ENCODE data around the gene NUDT3.

The NUDT3 gene

GRCh38 chr6:34243131-34243771 lies 149.2 kb downstream of the NUDT3 start:
- no peak for ATAC-seq
- Mint-ChIP-seq H3K4me1 (peaks cover 100% of the 10 kb centered on the region), H3K27ac (peak overlapping the region; percentile 89 to 90), H3K27me3 (no peaks in the 10 kb centered on the region), H3K9me3 (no peaks in the 10 kb centered on the region), H3K4me3 (peak overlapping the region; percentile 32 to 58)
- DNase-seq, result no peak

GRCh38 chr6:34242252-34243130 lies 150.0 kb downstream of the NUDT3 start:
- Mint-ChIP-seq H3K4me3 (peak overlapping the region; percentile 32 to 58), H3K4me1 (peaks cover 93% of the 10 kb centered on the region)
- ATAC-seq, result no peak

GRCh38 chr6:34241351-34242215 lies 150.9 kb downstream of the NUDT3 start:
- ATAC-seq, result no peak
- H3K27me3 Mint-ChIP-seq, result no peaks in the 10 kb centered on the region
- H3K4me3 Mint-ChIP-seq, result peak overlapping the region in 1 of 2 donors; percentile 46
- no peaks in the 10 kb centered on the region for H3K9me3 Mint-ChIP-seq
- peaks cover 84% of the 10 kb centered on the region for H3K4me1 Mint-ChIP-seq
- H3K27ac Mint-ChIP-seq, result peak overlapping the region; percentile 57 to 67
- no peak for DNase-seq

More at GRCh38 chr6:34242252-34243130, 150.0 kb downstream of the NUDT3 start:
- no peak for DNase-seq
- Mint-ChIP-seq H3K9me3 (no peaks in the 10 kb centered on the region), H3K27ac (peak overlapping the region; percentile 89 to 90), H3K27me3 (no peaks in the 10 kb centered on the region)

- Mint-ChIP-seq H3K4me1 (peaks cover 84% of the 10 kb centered on the region), H3K4me3 (peak overlapping the region; percentile 35 to 95), H3K9me3 (no peaks in the 10 kb centered on the region), H3K27ac (peak overlapping the region in 1 of 2 donors; percentile 57), H3K27me3 (no peaks in the 10 kb centered on the region)
- ATAC-seq (no peak), DNase-seq (no peak)
Measured at GRCh38 chr6:34240329-34241248, 151.9 kb downstream of the NUDT3 start.

GRCh38 chr6:34239893-34240292 lies 152.6 kb downstream of the NUDT3 start:
- Mint-ChIP-seq H3K9me3 (no peaks in the 10 kb centered on the region), H3K27me3 (no peaks in the 10 kb centered on the region), H3K4me3 (peak overlapping the region; percentile 94 to 95), H3K4me1 (peaks cover 77% of the 10 kb centered on the region), H3K27ac (peak overlapping the region in 1 of 2 donors; percentile 88)
- no peak for ATAC-seq
- DNase-seq, result no peak

- Mint-ChIP-seq H3K27me3 (no peaks in the 10 kb centered on the region), H3K4me1 (peaks cover 75% of the 10 kb centered on the region), H3K9me3 (no peaks in the 10 kb centered on the region), H3K4me3 (peak overlapping the region; percentile 94 to 95), H3K27ac (peak overlapping the region; percentile 88 to 96)
- ATAC-seq (no peak), DNase-seq (no peak)
Measured at GRCh38 chr6:34239500-34239825, 153.0 kb downstream of the NUDT3 start.

GRCh38 chr6:34238585-34239499 lies 153.6 kb downstream of the NUDT3 start:
- H3K27me3 Mint-ChIP-seq, result no peaks in the 10 kb centered on the region
- peaks cover 75% of the 10 kb centered on the region for H3K4me1 Mint-ChIP-seq
- ATAC-seq (no peak), DNase-seq (no peak)
- H3K27ac Mint-ChIP-seq, result peak overlapping the region; percentile 96
- H3K9me3 Mint-ChIP-seq, result no peaks in the 10 kb centered on the region
- H3K4me3 Mint-ChIP-seq, result peak overlapping the region; percentile 94 to 95

GRCh38 chr6:34237722-34238584 lies 154.5 kb downstream of the NUDT3 start:
- Mint-ChIP-seq H3K27ac (peak overlapping the region; percentile 98), H3K27me3 (no peaks in the 10 kb centered on the region), H3K9me3 (no peaks in the 10 kb centered on the region), H3K4me1 (peaks cover 68% of the 10 kb centered on the region), H3K4me3 (peak overlapping the region; percentile 94 to 95)
- peak; percentile 71 to 84 for DNase-seq
- ATAC-seq, result peak; percentile 52

- peak overlapping the region; percentile 93 to 95 for H3K4me3 Mint-ChIP-seq
- no peaks in the 10 kb centered on the region for H3K9me3 Mint-ChIP-seq
- no peak overlapping the region for H3K27ac Mint-ChIP-seq
- DNase-seq (no peak), ATAC-seq (peak; percentile 11)
- H3K4me1 Mint-ChIP-seq, result peaks cover 61% of the 10 kb centered on the region
- no peaks in the 10 kb centered on the region for H3K27me3 Mint-ChIP-seq
Measured at GRCh38 chr6:34237316-34237721, 155.2 kb downstream of the NUDT3 start.

- H3K4me1 Mint-ChIP-seq, result peaks cover 55% of the 10 kb centered on the region
- H3K27me3 Mint-ChIP-seq, result no peaks in the 10 kb centered on the region
- ATAC-seq (peak; percentile 76), DNase-seq (peak; percentile 83 to 88)
- peak within 1 kb of the TSS; percentile 96 to 98 for H3K27ac Mint-ChIP-seq
- peak within 1 kb of the TSS; percentile 93 to 95 for H3K4me3 Mint-ChIP-seq
- no peaks in the 10 kb centered on the region for H3K9me3 Mint-ChIP-seq
Measured at GRCh38 chr6:34236443-34237315, 155.8 kb downstream of the NUDT3 start, which contains the start of gene HMGA1. HMGA1 (plus strand) TSS chr6:34236873; CDS start chr6:34240781, 3,908 bp downstream.

- peak overlapping the region; percentile 96 to 98 for H3K27ac Mint-ChIP-seq
- peaks cover 49% of the 10 kb centered on the region for H3K4me1 Mint-ChIP-seq
- ATAC-seq, result peak; percentile 44
- peak; percentile 60 to 65 for DNase-seq
- H3K27me3 Mint-ChIP-seq, result no peaks in the 10 kb centered on the region
- peak overlapping the region; percentile 93 to 94 for H3K4me3 Mint-ChIP-seq
- no peaks in the 10 kb centered on the region for H3K9me3 Mint-ChIP-seq
Measured at GRCh38 chr6:34236131-34236442, 156.4 kb downstream of the NUDT3 start.

Measured in stimulated activated naive CD8-positive, alpha-beta T cell treated with anti-CD3 and anti-CD28 coated beads, Interleukin-15, amount 100 ng/mL, for 72 hours (primary cell).